ENCODE results near the gene LARP4.

Gene LARP4

DNA sequence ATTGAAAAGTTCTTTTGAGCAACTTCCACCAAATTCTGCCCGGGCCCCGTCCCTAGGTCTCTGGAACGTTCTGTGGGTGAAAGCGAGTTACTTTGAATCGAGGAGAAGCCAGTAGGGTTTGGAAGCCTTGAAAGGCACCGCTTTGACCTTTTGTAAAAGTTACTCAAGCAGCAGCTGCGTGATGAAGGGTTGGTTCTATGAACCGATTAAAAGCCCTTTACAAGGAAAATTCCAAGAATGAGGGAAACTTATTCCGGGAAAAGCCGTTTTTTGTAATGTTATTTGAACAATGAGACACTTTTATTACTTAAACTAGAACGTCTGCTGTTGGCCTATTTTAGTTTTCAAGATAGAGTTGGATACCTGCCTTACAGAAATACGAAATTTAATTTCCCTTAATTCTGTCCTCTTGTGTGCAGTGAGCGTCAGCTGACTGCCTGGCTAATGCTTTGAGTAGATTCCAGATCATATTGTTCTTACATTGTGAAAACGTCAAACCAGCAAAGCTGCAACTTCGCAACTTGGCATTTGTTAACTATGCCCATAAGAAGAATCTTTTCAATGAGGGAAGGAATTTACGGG, 906 bp downstream of the LARP4 start:
- TF ChIP-seq, protein P1, sequence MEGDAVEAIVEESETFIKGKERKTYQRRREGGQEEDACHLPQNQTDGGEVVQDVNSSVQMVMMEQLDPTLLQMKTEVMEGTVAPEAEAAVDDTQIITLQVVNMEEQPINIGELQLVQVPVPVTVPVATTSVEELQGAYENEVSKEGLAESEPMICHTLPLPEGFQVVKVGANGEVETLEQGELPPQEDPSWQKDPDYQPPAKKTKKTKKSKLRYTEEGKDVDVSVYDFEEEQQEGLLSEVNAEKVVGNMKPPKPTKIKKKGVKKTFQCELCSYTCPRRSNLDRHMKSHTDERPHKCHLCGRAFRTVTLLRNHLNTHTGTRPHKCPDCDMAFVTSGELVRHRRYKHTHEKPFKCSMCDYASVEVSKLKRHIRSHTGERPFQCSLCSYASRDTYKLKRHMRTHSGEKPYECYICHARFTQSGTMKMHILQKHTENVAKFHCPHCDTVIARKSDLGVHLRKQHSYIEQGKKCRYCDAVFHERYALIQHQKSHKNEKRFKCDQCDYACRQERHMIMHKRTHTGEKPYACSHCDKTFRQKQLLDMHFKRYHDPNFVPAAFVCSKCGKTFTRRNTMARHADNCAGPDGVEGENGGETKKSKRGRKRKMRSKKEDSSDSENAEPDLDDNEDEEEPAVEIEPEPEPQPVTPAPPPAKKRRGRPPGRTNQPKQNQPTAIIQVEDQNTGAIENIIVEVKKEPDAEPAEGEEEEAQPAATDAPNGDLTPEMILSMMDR (conservative IDR thresholded peaks at IDR 0.05; ENCODE audit: control insufficient read depth, insufficient read depth, low read depth, low read length) = no peak
- DNase-seq (ENCODE audit: low read depth) = peak; percentile 69
- peak overlapping the region; percentile 96 for H3K4me3 ChIP-seq (ENCODE audit: control insufficient read depth, low read depth, low read length)

DNA sequence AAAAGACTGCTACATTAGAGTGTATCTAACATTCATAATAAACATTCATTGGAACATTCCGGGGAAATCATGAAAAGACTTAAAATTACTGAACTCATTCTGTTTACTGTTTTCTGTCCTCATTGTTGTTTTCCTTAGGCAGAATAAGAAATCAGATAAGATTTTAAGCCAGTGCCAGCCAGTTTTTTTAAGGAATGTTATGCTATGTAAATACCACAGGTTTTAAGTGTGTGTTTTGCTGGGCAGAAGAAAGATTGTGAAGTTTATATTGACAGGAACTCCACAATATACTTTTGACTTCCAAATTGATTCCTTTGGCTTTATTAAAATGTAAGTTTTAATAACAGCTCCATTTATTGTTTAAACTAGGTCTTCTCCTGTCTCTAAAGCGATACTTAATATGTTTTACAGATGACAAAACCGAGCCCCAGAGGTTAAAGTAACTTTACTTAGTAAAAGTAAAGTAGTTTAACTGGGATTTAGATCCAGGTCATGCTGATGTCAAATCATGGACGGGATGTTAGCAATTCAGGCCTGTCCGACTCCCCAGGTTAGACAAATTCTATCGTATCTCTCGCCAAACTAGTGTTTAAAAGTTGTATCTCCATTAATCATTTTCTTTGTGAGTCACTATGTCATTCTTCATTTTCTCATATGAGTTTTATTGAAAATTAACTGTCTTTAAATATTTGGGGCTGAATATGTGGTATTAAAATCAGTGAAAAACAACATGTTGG, 1.7 kb downstream of the LARP4 start:
- TF ChIP-seq, protein P1 (conservative IDR thresholded peaks at IDR 0.05; ENCODE audit: control insufficient read depth, insufficient read depth, low read depth, low read length) = no peak
- no peak for DNase-seq (ENCODE audit: low read depth)
- H3K4me3 ChIP-seq (ENCODE audit: control insufficient read depth, low read depth, low read length) = peak overlapping the region; percentile 96

DNA sequence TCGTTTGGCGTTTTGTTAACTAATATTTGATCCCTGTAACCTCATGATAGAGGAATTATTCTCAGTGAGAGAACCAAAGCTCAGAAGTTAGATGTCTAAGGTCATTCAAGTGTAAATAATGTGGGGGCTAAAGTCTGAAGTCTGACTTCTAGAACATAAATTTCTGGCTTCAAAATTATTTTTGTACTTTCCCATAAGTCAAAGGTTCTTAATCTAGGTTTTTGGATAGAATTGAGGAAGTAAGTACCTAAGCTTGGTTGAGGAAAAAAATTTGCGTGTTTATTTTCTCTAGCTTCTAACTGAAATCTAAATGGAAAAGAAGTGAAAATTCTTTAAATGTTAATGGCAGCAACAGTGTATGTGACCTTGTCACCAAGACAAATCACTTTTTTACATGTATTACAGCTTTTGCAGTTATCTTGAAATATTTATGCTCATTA, 2.3 kb downstream of the LARP4 start:
- no peak for DNase-seq (ENCODE audit: low read depth)
- peak overlapping the region; percentile 96 for H3K4me3 ChIP-seq (ENCODE audit: control insufficient read depth, low read depth, low read length)
- TF ChIP-seq, protein P1 (conservative IDR thresholded peaks at IDR 0.05; ENCODE audit: control insufficient read depth, insufficient read depth, low read depth, low read length) = no peak

DNA sequence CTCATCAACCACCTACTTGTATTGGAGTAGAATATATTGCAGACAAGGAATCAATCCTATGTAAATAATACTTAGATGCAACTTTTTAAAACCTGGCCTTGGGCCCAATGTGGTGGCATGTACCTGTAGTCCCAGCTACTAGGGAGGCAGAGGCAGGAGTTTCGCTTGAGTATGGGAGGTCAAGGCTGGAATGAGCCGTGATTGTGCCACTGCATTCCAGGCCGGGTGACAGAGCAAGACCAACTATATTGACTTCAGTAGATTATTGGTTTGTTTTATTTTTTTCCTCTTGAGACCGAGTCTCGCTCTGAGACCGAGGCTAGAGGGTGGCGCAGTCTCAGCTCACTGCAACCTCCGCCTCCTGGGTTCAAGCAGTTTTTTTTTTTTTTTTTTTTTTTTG, 3.6 kb downstream of the LARP4 start:
- TF ChIP-seq, protein P1 (conservative IDR thresholded peaks at IDR 0.05; ENCODE audit: control insufficient read depth, insufficient read depth, low read depth, low read length) = no peak
- no peak overlapping the region for H3K4me3 ChIP-seq (ENCODE audit: control insufficient read depth, low read depth, low read length)
- DNase-seq (ENCODE audit: low read depth) = no peak

DNA sequence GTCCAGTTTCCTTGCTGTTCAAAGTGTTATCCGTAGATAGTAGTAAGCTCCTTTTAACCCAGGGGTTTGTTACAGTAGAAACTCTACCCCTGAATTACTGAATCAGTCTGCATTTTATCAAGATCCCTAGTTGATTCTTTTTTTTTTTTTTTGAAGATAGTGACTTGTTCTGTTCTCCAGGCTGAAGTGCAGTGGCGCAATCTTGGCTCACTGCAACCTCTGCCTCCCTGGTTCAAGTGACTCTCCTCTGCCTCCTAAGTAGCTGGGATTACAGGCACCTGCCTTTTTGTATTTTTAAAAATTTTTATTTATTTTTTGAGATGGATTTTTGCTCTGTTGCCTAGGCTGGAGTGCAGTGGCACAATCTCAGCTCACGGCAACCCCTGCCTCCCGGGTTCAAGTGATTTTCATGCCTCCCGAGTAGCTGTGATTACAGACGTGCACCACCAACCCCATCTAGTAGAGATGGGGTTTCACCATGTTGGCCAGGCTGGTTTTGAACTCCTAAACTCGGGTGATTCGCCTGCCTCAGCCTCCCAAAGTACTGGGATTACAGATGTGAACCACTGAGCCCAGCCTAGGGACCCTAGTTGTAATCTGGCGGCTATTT, 10.5 kb downstream of the LARP4 start:
- DNase-seq (ENCODE audit: low read depth) = peak; percentile 54
- H3K4me3 ChIP-seq (ENCODE audit: control insufficient read depth, low read depth, low read length) = no peak overlapping the region
- TF ChIP-seq, protein P1 (conservative IDR thresholded peaks at IDR 0.05; ENCODE audit: control insufficient read depth, insufficient read depth, low read depth, low read length) = no peak

DNA sequence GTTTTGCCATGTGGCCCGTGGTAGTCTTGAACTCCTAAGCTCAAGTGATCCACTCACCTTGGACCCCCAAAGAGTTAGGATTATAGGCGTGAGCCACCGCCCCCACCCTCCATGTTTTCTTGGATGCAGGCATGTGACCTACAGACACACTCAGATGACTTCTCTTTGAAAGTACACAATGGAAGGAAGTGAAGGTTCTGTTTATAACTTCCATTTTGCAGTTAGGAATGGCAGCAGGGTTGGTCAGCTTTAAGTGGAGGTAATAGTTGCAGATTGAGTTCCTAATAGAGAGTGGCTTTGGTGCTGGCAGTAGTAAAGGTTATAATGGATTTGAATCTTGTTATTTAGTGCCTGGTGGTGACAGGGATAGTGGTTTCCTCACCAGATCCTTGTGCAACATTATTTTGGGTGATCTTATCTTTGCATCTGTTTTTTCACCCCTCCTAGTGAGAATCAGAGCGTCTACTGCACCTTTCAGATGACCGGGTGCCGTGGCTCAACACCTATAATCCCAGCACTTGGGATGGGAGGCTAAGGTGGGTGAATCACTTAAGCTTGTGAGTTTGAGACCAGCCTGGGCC, 15.3 kb downstream of the LARP4 start:
- TF ChIP-seq, protein P1 (conservative IDR thresholded peaks at IDR 0.05; ENCODE audit: control insufficient read depth, insufficient read depth, low read depth, low read length) = no peak
- no peak for DNase-seq (ENCODE audit: low read depth)
- H3K4me3 ChIP-seq (ENCODE audit: control insufficient read depth, low read depth, low read length) = no peak overlapping the region
